ENCODE results near the gene IER5.

GRCh38 chr1:181107711-181108110 lies 19.2 kb downstream of the IER5 start:
- TF ChIP-seq PREB (CRISPR knock-in tag; IDR thresholded peaks at IDR 0.05) (no peak), FOXJ3 (CRISPR knock-in tag; IDR thresholded peaks at IDR 0.05) (no peak), TAF1 (IDR thresholded peaks at IDR 0.05; ENCODE audit: control insufficient read depth, extremely low read depth, insufficient read depth, low read length, severe bottlenecking) (no peak), EZH2 (IDR thresholded peaks at IDR 0.05; ENCODE audit: borderline replicate concordance, low read depth, low read length) (no peak), EP300 (IDR thresholded peaks at IDR 0.05; ENCODE audit: low read length) (no peak), JUND (IDR thresholded peaks at IDR 0.05; ENCODE audit: borderline replicate concordance, low read depth, low read length) (no peak), JUND (tag; IDR thresholded peaks at IDR 0.05; ENCODE audit: borderline replicate concordance, low read depth, low read length) (no peak), ZNF140 (CRISPR knock-in tag; IDR thresholded peaks at IDR 0.05) (no peak), TCF15 (CRISPR knock-in tag; IDR thresholded peaks at IDR 0.05) (no peak), TBL1XR1 (IDR thresholded peaks at IDR 0.05; ENCODE audit: low read length in 2 of 2) (no peak), TCF7L2 (IDR thresholded peaks at IDR 0.05; ENCODE audit: low read depth, low read length) (no peak)
